PC-3 (cell line): Measurements from ENCODE around the gene MBNL1. TPM values are rescaled to one million over a fixed set of nuclear protein-coding genes. Genes with fewer than 3 reads are reported as not detected.

Experiments used
- ATAC-seq: fragments of 200-7000 bp; cut with Tn5 transposase; 2 replicates; pipeline ENCODE4 v1.9.1; 2020; ENCODE audit warnings: mild to moderate bottlenecking, moderate library complexity
- BruUV-seq: library from RNA; stranded (reverse); fragments of 400-500 nt; replicated peaks from 2 replicates; lab custom pipeline; 2021; lab: Mats Ljungman, UMichigan
- CTCF ChIA-PET: fragments of 300-600 bp; sonication (Branson Sonifier 250); formaldehyde crosslinking; loops from one replicate; lab custom pipeline; 2022; ENCODE audit warnings: antibody characterized with exemption; lab: Charles Lee
- POLR2A ChIA-PET: fragments of 300-600 bp; sonication (Branson Sonifier 250); formaldehyde crosslinking; loops from one replicate; lab custom pipeline; 2022; ENCODE audit warnings: antibody characterized with exemption; ENCODE audit not compliant: unreplicated experiment; lab: Charles Lee
- DNase-seq: peaks from one replicate; pipeline ENCODE4 v3.0.0-alpha.2; 2015
- H2AFZ ChIP-seq: fragments of 300-600 bp; sonication (generic); 2 replicates; pipeline ENCODE4 v1.6.0; 2016; ENCODE audit warnings: antibody characterized with exemption, low read length
- H3F3A ChIP-seq: fragments of 300-600 bp; sonication (generic); one replicate; pipeline ENCODE4 v1.6.0; 2017; ENCODE audit warnings: antibody characterized with exemption, low read length, control low read depth, mild to moderate bottlenecking; ENCODE audit not compliant: unreplicated experiment
- H3K27ac ChIP-seq: fragments of 300-600 bp; sonication (generic); 2 replicates; pipeline ENCODE4 v1.5.1; 2016; ENCODE audit warnings: mild to moderate bottlenecking, low read length
- H3K27me3 ChIP-seq: fragments of 300-600 bp; sonication (generic); 2 replicates; pipeline ENCODE4 v1.6.1; 2016; ENCODE audit warnings: low read length, mixed read lengths
- H3K36me3 ChIP-seq: fragments of 300-600 bp; sonication (generic); 2 replicates; pipeline ENCODE4 v1.6.1; 2016; ENCODE audit warnings: low read depth, mixed run types, low read length, mixed read lengths
- H3K4me1 ChIP-seq: fragments of 300-600 bp; sonication (generic); 2 replicates; pipeline ENCODE4 v1.5.1; 2016; ENCODE audit warnings: low read length; ENCODE audit not compliant: insufficient read depth
- H3K4me2 ChIP-seq: fragments of 300-600 bp; sonication (generic); 2 replicates; pipeline ENCODE4 v1.6.0; 2016; ENCODE audit warnings: low read length
- H3K4me3 ChIP-seq: fragments of 300-600 bp; sonication (generic); 2 replicates; pipeline ENCODE4 v1.5.1; 2016; ENCODE audit warnings: mild to moderate bottlenecking, low read length, mixed read lengths
- H3K79me2 ChIP-seq: fragments of 300-600 bp; sonication (generic); 2 replicates; pipeline ENCODE4 v1.6.1; 2017; ENCODE audit warnings: low read length, mixed read lengths
- H3K9ac ChIP-seq: fragments of 300-600 bp; sonication (generic); 2 replicates; pipeline ENCODE4 v1.6.0; 2016; ENCODE audit warnings: mild to moderate bottlenecking, low read length
- H3K9me2 ChIP-seq: fragments of 300-600 bp; sonication (generic); replicated peaks from 2 replicates; pipeline ENCODE4 v1.6.1; 2016; ENCODE audit warnings: mixed run types, low read length, mixed read lengths
- H3K9me3 ChIP-seq: fragments of 300-600 bp; sonication (generic); 2 replicates; pipeline ENCODE4 v1.6.1; 2016; ENCODE audit warnings: low read length, mixed read lengths
- H4K20me1 ChIP-seq: fragments of 300-600 bp; sonication (generic); 2 replicates; pipeline ENCODE4 v1.6.1; 2016; ENCODE audit warnings: low read length, mixed read lengths
- EZH2 ChIP-seq: fragments of 300-600 bp; sonication (generic); IDR thresholded peaks from one replicate; pipeline ENCODE4 v1.6.1; 2017; ENCODE audit warnings: antibody characterized with exemption, mild to moderate bottlenecking, low read length; ENCODE audit not compliant: unreplicated experiment
- EZH2phosphoT487 ChIP-seq: fragments of 300-600 bp; sonication (generic); IDR thresholded peaks from 2 replicates; pipeline ENCODE4 v1.6.1; 2018; ENCODE audit warnings: mild to moderate bottlenecking, antibody characterized with exemption, low read length, borderline replicate concordance
- intact Hi-C: fragments of 100-400 bp; cut with micrococcal nuclease; formaldehyde crosslinking; loops from 2 replicates; pipeline ENCODE4 v1.9.0; 2023
- total RNA-seq: library from RNA; depleted of rRNA; stranded (reverse); fragments of >200 nt; gene quantifications from 2 replicates; pipeline ENCODE4 v1.2.3, GENCODE V29; 2014
- TF ChIP-seq, protein P1 (sequence below): fragments of 300-600 bp; sonication (generic); conservative IDR thresholded peaks from 2 replicates; pipeline ENCODE4 v1.5.1; 2017; ENCODE audit warnings: antibody characterized with exemption, low read depth, mild to moderate bottlenecking, low read length

Gene MBNL1
- total RNA-seq, 1 experiment from 2014 or later = 161 TPM

DNA sequence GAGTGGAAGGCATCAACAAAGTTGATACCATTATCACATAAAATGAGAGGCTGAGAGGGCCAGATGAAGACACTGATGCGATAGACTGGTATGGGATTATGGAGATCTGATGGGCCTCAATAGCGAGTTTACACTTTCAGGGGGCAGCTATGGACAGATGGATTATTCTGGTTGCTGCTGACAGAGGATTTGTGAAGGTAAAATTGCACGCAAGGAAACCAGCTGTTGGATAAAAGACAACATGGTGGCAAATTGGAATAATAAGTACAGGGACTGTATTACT, 203.9 kb downstream of the MBNL1 start:
- BruUV-seq = no TSS peak
- Histone ChIP-seq H3K27me3 (no peaks in the 10 kb centered on the region), H3K4me1 (no peaks in the 10 kb centered on the region), H3K9ac (no peak overlapping the region), H4K20me1 (no peaks in the 10 kb centered on the region), H3K36me3 (no peaks in the 10 kb centered on the region), H3K4me2 (no peak overlapping the region), H3F3A (no peaks in the 10 kb centered on the region), H2AFZ (no peak overlapping the region), H3K79me2 (no peaks in the 10 kb centered on the region), H3K27ac (no peak overlapping the region), H3K9me3 (no peaks in the 10 kb centered on the region), H3K4me3 (no peak overlapping the region), H3K9me2 (no peaks in the 10 kb centered on the region)
- no peak for DNase-seq
- CTCF ChIA-PET = interaction anchor here (0.8 to 1.0 kb wide), 3 partner anchors 25 to 401 kb away, joined by 3 to 4 read pairs (median 4); no protein-coding TSS in a partner anchor
- intact Hi-C loops = loop anchor here (1.0 to 10.0 kb wide), 2 partner anchors 362 to 400 kb away; partner anchors contain the start of gene P2RY1
- no peak for TF ChIP-seq EZH2phosphoT487
- TF ChIP-seq, protein P1, sequence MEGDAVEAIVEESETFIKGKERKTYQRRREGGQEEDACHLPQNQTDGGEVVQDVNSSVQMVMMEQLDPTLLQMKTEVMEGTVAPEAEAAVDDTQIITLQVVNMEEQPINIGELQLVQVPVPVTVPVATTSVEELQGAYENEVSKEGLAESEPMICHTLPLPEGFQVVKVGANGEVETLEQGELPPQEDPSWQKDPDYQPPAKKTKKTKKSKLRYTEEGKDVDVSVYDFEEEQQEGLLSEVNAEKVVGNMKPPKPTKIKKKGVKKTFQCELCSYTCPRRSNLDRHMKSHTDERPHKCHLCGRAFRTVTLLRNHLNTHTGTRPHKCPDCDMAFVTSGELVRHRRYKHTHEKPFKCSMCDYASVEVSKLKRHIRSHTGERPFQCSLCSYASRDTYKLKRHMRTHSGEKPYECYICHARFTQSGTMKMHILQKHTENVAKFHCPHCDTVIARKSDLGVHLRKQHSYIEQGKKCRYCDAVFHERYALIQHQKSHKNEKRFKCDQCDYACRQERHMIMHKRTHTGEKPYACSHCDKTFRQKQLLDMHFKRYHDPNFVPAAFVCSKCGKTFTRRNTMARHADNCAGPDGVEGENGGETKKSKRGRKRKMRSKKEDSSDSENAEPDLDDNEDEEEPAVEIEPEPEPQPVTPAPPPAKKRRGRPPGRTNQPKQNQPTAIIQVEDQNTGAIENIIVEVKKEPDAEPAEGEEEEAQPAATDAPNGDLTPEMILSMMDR = no peak
- no peak for TF ChIP-seq EZH2
- POLR2A ChIA-PET = interaction anchor here (0.6 kb wide), 1 partner anchor 171 kb away, joined by 4 read pairs; no protein-coding TSS in a partner anchor
- no peak for ATAC-seq

DNA sequence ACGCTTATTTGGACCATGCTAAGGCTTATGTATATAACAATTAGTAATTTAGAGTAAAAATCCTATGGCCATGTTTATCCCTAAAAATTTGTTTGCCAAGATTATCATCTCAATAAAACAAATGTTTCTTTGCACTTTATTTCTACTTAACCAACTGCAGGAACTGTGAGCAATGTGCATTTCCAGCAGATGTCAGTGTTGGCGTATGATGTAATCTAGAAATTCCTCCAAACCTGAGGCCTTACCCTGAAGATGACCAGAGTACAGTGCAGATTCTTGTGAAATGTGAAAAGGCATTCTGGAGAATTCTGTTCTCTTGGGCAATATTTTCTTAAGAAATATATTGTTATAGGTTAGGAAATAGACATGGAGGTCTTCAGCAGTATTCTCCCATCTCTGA, 205.9 kb downstream of the MBNL1 start:
- peak; percentile 68 for ATAC-seq
- POLR2A ChIA-PET = no interaction called here
- TF ChIP-seq, protein P1 = peak; percentile 85
- TF ChIP-seq EZH2 (no peak), EZH2phosphoT487 (no peak)
- intact Hi-C loops = loop anchor here (1.0 to 10.0 kb wide), 4 partner anchors 50 to 487 kb away; partner anchors contain the start of gene P2RY1
- BruUV-seq = no TSS peak
- no peaks in the 10 kb centered on the region for H3K36me3 ChIP-seq
- H3K79me2 ChIP-seq = no peaks in the 10 kb centered on the region
- H3F3A ChIP-seq = no peaks in the 10 kb centered on the region
- no peaks in the 10 kb centered on the region for H3K9me3 ChIP-seq
- H3K4me3 ChIP-seq = no peak overlapping the region
- no peak overlapping the region for H3K27ac ChIP-seq
- no peaks in the 10 kb centered on the region for H4K20me1 ChIP-seq
- no peak overlapping the region for H2AFZ ChIP-seq
- H3K27me3 ChIP-seq = no peaks in the 10 kb centered on the region
- no peak overlapping the region for H3K9ac ChIP-seq
- H3K4me1 ChIP-seq = no peaks in the 10 kb centered on the region
- no peaks in the 10 kb centered on the region for H3K9me2 ChIP-seq
- no peak overlapping the region for H3K4me2 ChIP-seq
- CTCF ChIA-PET = interaction anchor here (0.7 kb wide), 1 partner anchor 100 kb away, joined by 6 read pairs; no protein-coding TSS in a partner anchor
- peak; percentile 74 for DNase-seq

DNA sequence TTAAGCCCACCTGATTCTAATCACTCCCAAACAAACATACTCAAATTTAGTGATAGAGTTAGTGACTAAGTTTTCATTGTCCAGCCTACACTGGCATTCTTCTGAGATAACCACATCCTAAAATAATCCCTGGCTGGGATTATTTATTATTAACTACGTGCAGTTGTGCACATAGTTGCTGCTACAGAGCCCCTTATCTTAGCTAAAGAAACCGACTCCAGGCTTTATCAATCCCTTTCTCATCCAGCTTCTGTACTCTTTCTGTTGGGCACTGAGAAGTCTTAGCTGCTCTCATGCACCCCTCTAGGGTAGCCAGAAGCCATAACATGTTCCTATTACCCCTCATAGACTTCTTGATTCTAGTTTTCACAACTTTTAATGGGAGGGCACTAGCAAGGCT, 208.7 kb downstream of the MBNL1 start:
- CTCF ChIA-PET = no interaction called here
- H3K4me1 ChIP-seq = no peaks in the 10 kb centered on the region
- H3F3A ChIP-seq = no peaks in the 10 kb centered on the region
- no peaks in the 10 kb centered on the region for H3K9me2 ChIP-seq
- POLR2A ChIA-PET = interaction anchor here (0.6 kb wide), 1 partner anchor 172 kb away, joined by 4 read pairs; no protein-coding TSS in a partner anchor
- BruUV-seq = no TSS peak
- TF ChIP-seq EZH2 (no peak), EZH2phosphoT487 (no peak)
- TF ChIP-seq, protein P1 = no peak
- no peak overlapping the region for H2AFZ ChIP-seq
- H3K27me3 ChIP-seq = no peaks in the 10 kb centered on the region
- H4K20me1 ChIP-seq = no peaks in the 10 kb centered on the region
- H3K4me3 ChIP-seq = no peak overlapping the region
- no peak overlapping the region for H3K27ac ChIP-seq
- intact Hi-C loops = loop anchor here (10.0 kb wide), 1 partner anchor 357 kb away; the partner anchor contains the start of gene P2RY1
- no peak overlapping the region for H3K9ac ChIP-seq
- no peaks in the 10 kb centered on the region for H3K36me3 ChIP-seq
- H3K79me2 ChIP-seq = no peaks in the 10 kb centered on the region
- DNase-seq (no peak), ATAC-seq (no peak)
- no peaks in the 10 kb centered on the region for H3K9me3 ChIP-seq
- no peak overlapping the region for H3K4me2 ChIP-seq
